Endothelial cell (in vitro differentiated cells): ENCODE data around the gene KCNIP4. TPM values are rescaled to one million over a fixed set of nuclear protein-coding genes. Genes with fewer than 3 reads are reported as not detected.
"Not testable (repeated sequence)": the region's sequence is repeated elsewhere in the genome, so short reads cannot be mapped to it uniquely, and the experiment has no call there.

ENCODE experiments used
- DNase-seq: peaks from one replicate; pipeline ENCODE4 v3.0.0; 2021; ENCODE audit warnings: low spot score
- H3K27ac Mint-ChIP-seq: one replicate; pipeline ENCODE4 v1.8.0; 2021; ENCODE audit warnings: mixed read lengths, inconsistent platforms; ENCODE audit not compliant: unreplicated experiment
- H3K27me3 Mint-ChIP-seq: one replicate; pipeline ENCODE4 v1.8.0; 2021; ENCODE audit warnings: mild to moderate bottlenecking, moderate library complexity, mixed read lengths, inconsistent platforms; ENCODE audit not compliant: unreplicated experiment
- H3K36me3 Mint-ChIP-seq: one replicate; pipeline ENCODE4 v1.8.0; 2021; ENCODE audit warnings: mild to moderate bottlenecking, low read depth, mixed read lengths, inconsistent platforms; ENCODE audit not compliant: unreplicated experiment
- H3K4me1 Mint-ChIP-seq: one replicate; pipeline ENCODE4 v1.8.0; 2021; ENCODE audit warnings: mild to moderate bottlenecking, mixed read lengths, inconsistent platforms; ENCODE audit not compliant: unreplicated experiment
- H3K4me3 Mint-ChIP-seq: one replicate; pipeline ENCODE4 v1.8.0; 2021; ENCODE audit warnings: mild to moderate bottlenecking, mixed read lengths, inconsistent platforms; ENCODE audit not compliant: unreplicated experiment
- H3K9me3 Mint-ChIP-seq: one replicate; pipeline ENCODE4 v1.8.0; 2021; ENCODE audit warnings: mixed read lengths, inconsistent platforms; ENCODE audit not compliant: unreplicated experiment
- CTCF ChIP-seq: fragments of 200-600 bp; sonication (generic); IDR thresholded peaks from one replicate; pipeline ENCODE4 v1.5.0; 2021; ENCODE audit warnings: antibody characterized with exemption; ENCODE audit not compliant: unreplicated experiment
- total RNA-seq: library from RNA; stranded (reverse); fragmentation: NEBNext Ultra II Directional; extraction: Animal tissue kit (Norgen Biotek cat#: 25700); gene quantifications from one replicate; pipeline ENCODE4 v1.2.1, GENCODE V29; 2021; ENCODE audit not compliant: unreplicated experiment

KCNIP4 gene
- total RNA-seq, 1 donor from 2014 or later: 0.31 TPM

GRCh38 chr4:20816287-20816686 lies 1132.3 kb downstream of the KCNIP4 start:
- Mint-ChIP-seq H3K36me3 (no peaks in the 10 kb centered on the region), H3K9me3 (no peaks in the 10 kb centered on the region), H3K4me1 (no peaks in the 10 kb centered on the region), H3K4me3 (no peak overlapping the region), H3K27ac (no peak overlapping the region), H3K27me3 (peaks cover 4% of the 10 kb centered on the region)
- TF ChIP-seq CTCF: no peak
- no peak for DNase-seq

GRCh38 chr4:20813700-20814099 lies 1134.9 kb downstream of the KCNIP4 start:
- DNase-seq: no peak
- H3K4me3 Mint-ChIP-seq: no peak overlapping the region
- no peak overlapping the region for H3K27ac Mint-ChIP-seq
- TF ChIP-seq CTCF: no peak
- H3K9me3 Mint-ChIP-seq: no peaks in the 10 kb centered on the region
- no peaks in the 10 kb centered on the region for H3K36me3 Mint-ChIP-seq
- H3K27me3 Mint-ChIP-seq: peaks cover 4% of the 10 kb centered on the region
- no peaks in the 10 kb centered on the region for H3K4me1 Mint-ChIP-seq

GRCh38 chr4:20809812-20810211 lies 1138.8 kb downstream of the KCNIP4 start:
- H3K9me3 Mint-ChIP-seq: no peaks in the 10 kb centered on the region
- H3K4me1 Mint-ChIP-seq: no peaks in the 10 kb centered on the region
- peaks cover 2% of the 10 kb centered on the region for H3K27me3 Mint-ChIP-seq
- TF ChIP-seq CTCF: no peak
- no peak for DNase-seq
- no peaks in the 10 kb centered on the region for H3K36me3 Mint-ChIP-seq
- H3K4me3 Mint-ChIP-seq: no peak overlapping the region
- H3K27ac Mint-ChIP-seq: no peak overlapping the region

GRCh38 chr4:20805716-20806115 lies 1142.9 kb downstream of the KCNIP4 start:
- no peak for TF ChIP-seq CTCF
- no peaks in the 10 kb centered on the region for H3K36me3 Mint-ChIP-seq
- H3K4me1 Mint-ChIP-seq: no peaks in the 10 kb centered on the region
- DNase-seq: no peak
- no peaks in the 10 kb centered on the region for H3K9me3 Mint-ChIP-seq
- H3K27me3 Mint-ChIP-seq: peaks cover 1% of the 10 kb centered on the region
- H3K4me3 Mint-ChIP-seq: no peak overlapping the region
- no peak overlapping the region for H3K27ac Mint-ChIP-seq

- H3K4me1 Mint-ChIP-seq: no peaks in the 10 kb centered on the region
- no peak for DNase-seq
- no peaks in the 10 kb centered on the region for H3K27me3 Mint-ChIP-seq
- H3K9me3 Mint-ChIP-seq: peaks cover 2% of the 10 kb centered on the region
- peaks cover 1% of the 10 kb centered on the region for H3K36me3 Mint-ChIP-seq
- no peak for TF ChIP-seq CTCF
- H3K27ac Mint-ChIP-seq: no peak overlapping the region
- H3K4me3 Mint-ChIP-seq: no peak overlapping the region
Measured at GRCh38 chr4:20787940-20788665, 1160.5 kb downstream of the KCNIP4 start.

- H3K4me3 Mint-ChIP-seq: peak overlapping the region; percentile 27
- DNase-seq, H3K27ac Mint-ChIP-seq, H3K27me3 Mint-ChIP-seq, H3K9me3 Mint-ChIP-seq, H3K4me1 Mint-ChIP-seq, H3K36me3 Mint-ChIP-seq: not testable (repeated sequence)
Measured at GRCh38 chr4:20783134-20783533, 1165.4 kb downstream of the KCNIP4 start.
